GM19023 (cell line): ENCODE data around the gene CCDC154.
A peak's percentile ranks its signal among the peaks of the same experiment; 100 is the strongest.
"Not testable (repeated sequence)": the region's sequence is repeated elsewhere in the genome, so short reads cannot be mapped to it uniquely, and the experiment has no call there.

Experiments used
- ATAC-seq: cut with Tn5 transposase; IDR thresholded peaks from one replicate; pipeline ENCODE4 v1.9.1; 2021; ENCODE audit warnings: mild to moderate bottlenecking, moderate library complexity; ENCODE audit not compliant: unreplicated experiment

The CCDC154 gene

GRCh38 chr16:1443980-1444729 lies at the start of gene CCDC154:
Gene CCDC154 (minus strand): TSS chr16:1444556. CDS start chr16:1444322, 234 bp downstream.
- ATAC-seq = no peak

DNA sequence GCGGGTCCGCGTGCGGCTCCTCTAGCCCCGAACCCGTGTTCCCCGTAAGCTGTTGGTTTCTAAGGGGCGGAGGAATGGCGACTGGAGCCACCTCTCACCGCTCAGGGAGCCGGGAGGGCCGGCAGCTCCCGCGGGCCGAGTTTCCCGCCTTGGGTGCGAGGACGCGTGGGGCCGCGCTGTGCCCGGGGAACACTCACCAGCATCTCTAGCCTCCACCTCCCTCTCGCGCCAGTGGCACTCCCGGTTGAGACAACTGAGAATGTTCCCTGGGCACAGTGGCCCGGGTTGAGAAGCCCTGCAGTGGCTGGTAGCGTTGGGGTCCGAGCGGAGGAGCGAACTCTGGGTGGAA lies 49.4 kb upstream of the CCDC154 start:
- no peak for ATAC-seq

- no peak for ATAC-seq
Observed at GRCh38 chr16:1492923-1493745, 48.8 kb upstream of the CCDC154 start, which contains the start of gene TELO2. Gene TELO2 (plus strand): TSS chr16:1493360. CDS start chr16:1494282, 922 bp downstream.

DNA sequence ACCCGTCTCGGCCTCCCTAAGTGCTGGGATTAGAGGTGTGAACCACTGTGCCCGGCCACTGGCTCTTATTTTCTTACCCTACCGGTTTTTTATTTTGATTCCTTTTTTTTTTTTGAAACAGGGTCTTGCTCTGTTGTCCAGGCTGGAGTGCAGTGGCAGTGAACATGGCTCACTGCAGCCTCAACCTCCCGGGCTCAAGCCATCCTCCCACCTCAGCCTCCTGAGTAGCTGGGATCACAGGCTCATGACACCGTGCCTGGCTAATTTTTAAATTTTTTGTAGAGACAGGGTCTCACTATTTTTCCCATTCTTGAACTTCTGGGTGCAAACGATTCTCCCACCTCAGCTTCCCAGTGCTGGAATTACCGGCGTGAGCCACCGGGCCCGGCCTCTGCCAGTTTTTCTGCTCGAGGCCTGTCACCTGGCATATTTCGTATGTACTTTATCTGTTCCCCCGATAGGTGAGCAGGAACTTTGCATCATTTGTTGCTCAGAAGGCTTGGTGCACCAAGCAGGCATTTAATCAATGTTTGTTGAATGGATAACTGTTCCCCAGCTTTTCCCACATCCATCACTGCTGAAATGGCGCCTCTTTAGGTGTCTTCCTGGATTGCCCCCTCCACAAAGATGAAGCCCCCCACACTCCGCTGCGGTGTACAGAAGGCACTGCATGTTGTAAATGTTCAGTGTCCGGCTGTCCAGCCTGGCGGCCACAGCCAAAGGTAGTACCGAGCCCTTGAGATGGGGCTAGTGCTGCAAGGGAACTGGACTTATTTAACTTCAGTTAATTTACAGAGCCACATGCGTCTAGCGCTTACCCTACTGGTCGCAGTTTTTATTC lies 47.9 kb upstream of the CCDC154 start:
- no peak for ATAC-seq

DNA sequence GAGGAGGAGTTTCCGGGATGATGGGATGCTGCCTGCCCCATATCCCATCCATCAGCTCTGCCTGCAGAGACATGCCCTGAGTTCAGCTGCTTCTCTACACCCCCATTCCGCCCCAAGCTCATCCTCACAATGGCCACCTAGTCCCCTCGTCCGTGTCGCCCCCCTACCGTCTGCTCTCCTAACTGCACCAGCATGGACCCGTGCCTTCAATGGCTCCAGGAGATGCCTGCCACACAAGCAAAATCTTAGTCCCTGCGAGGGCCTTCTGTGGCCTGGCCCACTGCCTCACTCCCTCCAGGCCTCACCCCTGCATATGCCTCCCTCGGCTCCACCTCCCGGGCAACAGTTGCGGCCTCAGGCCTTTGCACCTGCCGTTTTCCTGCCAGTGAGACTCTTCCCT lies 47.0 kb upstream of the CCDC154 start:
- no peak for ATAC-seq

- no peak for ATAC-seq
Observed at GRCh38 chr16:1489077-1489476, 44.7 kb upstream of the CCDC154 start.

DNA sequence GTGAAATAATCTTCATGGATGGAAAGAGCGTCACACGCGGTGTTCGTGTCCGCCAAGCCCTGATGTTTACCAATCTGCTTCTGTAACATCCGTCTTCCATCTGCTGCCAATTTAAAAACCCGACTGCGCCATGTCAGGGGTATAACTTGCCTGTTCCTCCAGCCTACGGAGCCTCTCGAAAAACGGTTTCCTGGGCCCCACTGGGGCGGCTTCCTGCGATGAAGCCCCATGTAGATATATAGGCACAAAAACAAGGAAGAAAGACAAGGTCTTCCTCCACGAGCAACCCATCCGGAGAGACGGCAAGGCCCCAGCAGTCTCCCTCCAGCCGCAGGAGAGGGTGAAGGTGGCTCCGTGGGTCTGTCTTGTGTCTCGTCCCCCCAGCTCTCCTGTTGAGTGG lies 44.3 kb upstream of the CCDC154 start, which contains the start of gene PTX4:
PTX4 (minus strand) TSS at position 326 of the 400 bp plus-strand sequence; CDS start at position 291, 35 bp downstream.
- no peak for ATAC-seq

GRCh38 chr16:1488054-1488601 lies 43.8 kb upstream of the CCDC154 start:
- ATAC-seq = no peak

- no peak for ATAC-seq
Observed at GRCh38 chr16:1487395-1488053, 43.2 kb upstream of the CCDC154 start.

DNA sequence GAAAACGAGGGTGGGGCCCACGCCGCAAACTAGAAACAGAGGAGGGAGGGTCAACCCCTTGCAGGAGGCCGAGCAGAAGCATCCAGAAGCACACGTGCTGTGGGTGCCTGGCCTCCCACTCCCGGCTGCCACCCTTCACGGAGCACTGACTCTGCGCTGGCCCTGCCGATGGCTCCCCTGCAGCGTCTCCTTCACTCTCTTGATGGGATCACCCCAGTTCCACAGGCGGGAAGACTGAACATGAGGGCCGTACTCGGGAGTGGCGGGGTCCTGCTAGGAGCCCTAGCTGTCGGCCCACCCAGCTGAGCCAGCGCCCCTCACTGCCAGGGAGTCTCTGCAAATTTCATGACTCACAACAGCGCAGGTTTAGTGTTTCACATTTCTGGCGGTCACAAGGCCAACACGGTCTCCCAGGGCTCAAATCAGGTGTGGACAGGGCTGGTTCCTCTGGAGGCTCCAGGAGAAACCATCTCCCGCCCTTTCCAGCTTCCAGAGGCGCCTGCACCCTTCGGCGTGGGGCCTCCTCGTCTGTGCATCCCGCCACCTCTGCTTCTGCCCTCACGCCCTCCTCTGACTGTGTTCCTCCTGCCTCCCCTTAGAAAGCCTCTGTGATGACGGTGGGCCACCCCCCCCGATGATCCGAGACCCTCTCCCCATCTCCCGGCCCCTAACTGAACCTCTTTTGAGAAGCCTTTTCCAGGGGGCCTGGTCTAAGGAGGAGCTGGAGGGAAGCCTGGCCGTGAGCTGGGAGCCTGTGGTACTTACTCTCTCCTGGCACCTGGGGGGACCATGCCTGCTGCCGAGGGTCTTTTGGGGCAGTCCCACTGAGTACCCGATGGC lies 42.4 kb upstream of the CCDC154 start:
- no peak for ATAC-seq

DNA sequence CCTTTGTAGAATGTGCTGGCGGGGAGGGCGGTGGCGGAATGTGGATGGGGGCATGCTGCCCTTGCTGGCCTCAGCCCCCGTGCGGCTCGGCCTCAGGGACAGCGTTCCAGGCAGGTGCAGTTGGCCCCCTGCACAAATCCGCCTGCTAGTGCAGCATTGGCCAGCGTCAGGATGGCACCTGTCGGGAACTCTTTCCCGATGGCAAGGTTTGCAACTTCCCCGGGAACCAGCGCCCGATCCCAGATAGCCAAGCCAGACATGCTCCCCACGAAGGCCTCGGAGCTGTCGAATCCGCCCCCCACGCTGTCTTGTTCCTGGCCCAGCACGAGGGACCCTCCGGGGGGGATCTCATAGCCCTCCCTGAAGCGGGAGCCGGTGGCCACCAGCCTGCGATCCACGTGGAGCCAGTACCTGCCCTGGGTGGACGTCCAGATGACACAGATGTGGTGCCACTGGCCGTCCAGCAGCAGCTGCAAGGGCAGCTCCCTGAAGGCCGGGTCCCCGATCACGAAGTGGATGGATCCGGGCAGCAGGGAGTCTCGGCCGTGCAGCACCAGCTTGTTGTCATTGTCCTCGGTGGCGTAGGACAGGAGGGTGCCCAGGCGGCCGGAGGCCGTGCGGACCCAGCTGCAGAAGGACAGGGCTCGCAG lies 41.6 kb upstream of the CCDC154 start:
- no peak for ATAC-seq

- no peak for ATAC-seq
Observed at GRCh38 chr16:1481906-1482835, 37.8 kb upstream of the CCDC154 start.

DNA sequence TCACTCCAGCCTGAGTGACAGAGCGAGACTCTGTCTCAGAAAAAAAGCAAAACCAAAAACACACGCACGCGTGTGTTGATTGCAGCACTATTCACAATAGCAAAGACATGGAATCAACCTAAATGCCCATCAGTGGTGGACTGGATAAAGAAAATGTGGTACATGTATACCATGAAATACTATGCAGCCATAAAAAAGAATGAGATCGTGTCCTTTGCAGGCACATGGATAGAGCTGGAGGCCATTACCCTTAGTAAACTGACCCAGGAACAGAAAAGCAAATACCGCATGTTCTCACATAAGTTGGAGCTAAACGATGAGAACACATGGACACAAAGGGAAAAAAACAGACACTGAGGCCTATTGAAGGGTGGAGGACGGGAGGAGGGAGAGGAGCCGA lies 34.6 kb upstream of the CCDC154 start:
- not testable (repeated sequence) for ATAC-seq

- no peak for ATAC-seq
Observed at GRCh38 chr16:1477033-1477432, 32.7 kb upstream of the CCDC154 start.

DNA sequence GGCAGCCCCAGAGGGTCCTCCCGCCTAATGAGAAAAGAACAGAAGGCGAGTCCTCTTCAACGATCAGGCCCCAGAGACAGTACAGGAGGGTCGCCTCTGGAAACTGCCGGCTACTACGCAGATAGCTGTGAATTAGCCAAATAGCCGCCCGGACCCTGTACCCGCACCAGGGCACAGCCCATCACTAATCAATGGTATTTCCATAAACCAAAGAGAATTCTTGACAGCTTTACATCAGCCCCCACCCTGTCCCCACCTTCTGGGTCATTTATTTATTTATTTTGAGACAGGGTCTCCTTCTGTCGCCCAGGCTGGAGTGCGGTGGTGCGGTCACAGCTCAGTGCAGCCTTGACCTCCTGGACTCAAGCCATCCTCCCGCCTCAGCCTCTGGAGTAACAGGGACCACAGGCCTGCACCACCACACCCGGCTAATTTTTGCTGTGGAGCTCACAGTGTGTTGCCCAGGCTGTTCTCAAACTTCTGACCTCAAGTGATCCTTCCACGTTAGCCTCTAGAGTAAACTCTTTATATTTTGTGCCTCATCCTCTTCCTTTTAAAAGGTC lies 31.3 kb upstream of the CCDC154 start:
- ATAC-seq = no peak

- peak; percentile 86 for ATAC-seq
Observed at GRCh38 chr16:1474796-1475551, 30.6 kb upstream of the CCDC154 start, which contains the start of gene CLCN7. Gene CLCN7 (minus strand): TSS chr16:1475028. CDS start chr16:1474974, 54 bp downstream.
